Erythroblast (primary cell): ENCODE measurements around the gene MADD.

ENCODE experiments used
- GATA1 ChIP-seq: IDR thresholded peaks from 2 replicates; pipeline ENCODE4 v1.6.1; 2011; ENCODE audit warnings: low read depth, mild to moderate bottlenecking, control low read depth, low read length, moderate library complexity
- POLR2A ChIP-seq: IDR thresholded peaks from 2 replicates; pipeline ENCODE4 v1.6.1; 2011; ENCODE audit warnings: mild to moderate bottlenecking, low read length

DNA sequence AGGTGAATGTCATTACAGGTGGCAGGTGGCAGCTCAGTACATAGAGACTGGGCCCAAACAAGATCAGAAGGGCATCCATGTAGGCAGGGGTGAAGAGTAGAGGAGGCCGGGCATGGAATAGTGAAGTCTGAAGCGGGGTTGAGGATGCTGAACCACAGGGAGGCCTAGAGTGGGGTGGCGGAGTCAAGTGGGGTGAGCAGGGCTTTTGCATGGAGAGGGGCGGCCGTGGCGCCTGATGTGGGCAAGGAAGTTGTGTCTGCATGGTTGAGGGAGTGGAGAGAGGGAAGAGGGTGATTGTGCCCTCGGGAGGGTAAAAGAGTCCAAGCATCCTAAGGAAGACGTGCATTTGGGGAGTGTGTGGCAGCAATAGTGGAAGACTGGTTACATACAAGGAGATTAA is 40.8 kb upstream of the MADD start:
- TF ChIP-seq POLR2A (no peak), GATA1 (no peak)
